HG03432 (cell line): Measurements from ENCODE around the gene TUBGCP4.
"Not testable (repeated sequence)": the region's sequence is repeated elsewhere in the genome, so short reads cannot be mapped to it uniquely, and the experiment has no call there.

ENCODE experiments used
- ATAC-seq: cut with Tn5 transposase; IDR thresholded peaks from one replicate; pipeline ENCODE4 v1.9.1; 2021; ENCODE audit warnings: mild to moderate bottlenecking, moderate library complexity; ENCODE audit not compliant: unreplicated experiment

Gene TUBGCP4

DNA sequence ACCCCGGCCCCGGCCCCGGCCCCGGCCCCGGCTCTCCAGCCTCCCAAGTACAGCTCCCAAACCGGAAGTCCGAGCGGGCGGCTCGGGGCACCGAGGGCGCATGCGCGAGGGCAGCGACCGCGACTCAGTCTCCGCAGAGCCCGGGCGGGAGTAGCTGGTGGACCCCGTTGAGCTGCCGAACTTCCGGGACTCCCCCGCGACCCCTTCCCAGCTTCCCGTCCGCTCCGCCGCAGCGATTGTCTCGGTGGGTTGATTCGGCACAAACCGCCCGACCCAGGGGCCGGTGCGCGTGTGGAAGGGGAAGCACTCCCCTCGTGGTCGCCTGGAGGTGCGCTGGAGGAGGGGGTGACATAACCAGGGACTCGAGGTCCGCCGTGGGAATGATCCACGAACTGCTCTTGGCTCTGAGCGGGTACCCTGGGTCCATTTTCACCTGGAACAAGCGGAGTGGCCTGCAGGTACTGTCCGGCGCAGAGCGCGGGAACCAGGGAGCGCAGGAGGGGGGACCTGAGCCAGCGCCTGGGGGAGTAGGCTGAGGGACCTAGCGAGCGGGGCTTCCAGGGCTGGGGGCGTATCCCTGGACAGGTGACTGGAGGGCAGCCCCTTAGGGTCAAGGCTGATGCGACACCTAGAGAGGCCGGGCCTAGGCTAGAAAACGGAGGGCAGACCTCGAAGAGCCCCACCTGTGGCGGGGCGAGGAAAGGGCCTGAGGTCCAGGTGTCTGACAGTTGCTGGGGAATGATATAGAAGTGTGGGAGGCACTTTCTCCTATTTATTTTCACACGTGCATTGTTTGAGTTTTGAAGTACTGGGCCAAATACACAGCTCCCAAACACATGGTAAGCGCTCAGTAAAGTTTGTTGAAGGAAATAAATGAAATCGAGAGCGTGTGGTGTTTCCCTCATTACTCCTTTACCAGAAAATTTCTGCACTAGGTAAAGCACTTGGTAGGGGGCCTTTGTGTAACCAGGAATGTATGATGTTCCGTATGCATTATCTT, at the start of gene TUBGCP4, which contains the start of gene ZSCAN29:
Gene TUBGCP4 (plus strand): TSS at position 127 of the 1,000 bp plus-strand sequence. CDS start 254 bp downstream, at position 381.
Gene ZSCAN29 (minus strand): TSS at position 69 of the 1,000 bp plus-strand sequence. CDS start 1,130 bp downstream, outside the sequence.
- peak; percentile 85 for ATAC-seq

GRCh38 chr15:43325039-43325684, 45.7 kb upstream of the TUBGCP4 start:
- no peak for ATAC-seq

GRCh38 chr15:43329217-43329959, 41.5 kb upstream of the TUBGCP4 start:
- ATAC-seq, result no peak

- peak; percentile 93 for ATAC-seq
Observed at GRCh38 chr15:43329960-43330779, 40.7 kb upstream of the TUBGCP4 start, which contains the start of gene LCMT2. LCMT2 (minus strand) TSS chr15:43330573; CDS start chr15:43330489, 84 bp downstream.

- ATAC-seq, result peak; percentile 25
Observed at GRCh38 chr15:43330780-43331087, 40.2 kb upstream of the TUBGCP4 start.

- no peak for ATAC-seq
Observed at GRCh38 chr15:43346305-43346704, 24.6 kb upstream of the TUBGCP4 start.

DNA sequence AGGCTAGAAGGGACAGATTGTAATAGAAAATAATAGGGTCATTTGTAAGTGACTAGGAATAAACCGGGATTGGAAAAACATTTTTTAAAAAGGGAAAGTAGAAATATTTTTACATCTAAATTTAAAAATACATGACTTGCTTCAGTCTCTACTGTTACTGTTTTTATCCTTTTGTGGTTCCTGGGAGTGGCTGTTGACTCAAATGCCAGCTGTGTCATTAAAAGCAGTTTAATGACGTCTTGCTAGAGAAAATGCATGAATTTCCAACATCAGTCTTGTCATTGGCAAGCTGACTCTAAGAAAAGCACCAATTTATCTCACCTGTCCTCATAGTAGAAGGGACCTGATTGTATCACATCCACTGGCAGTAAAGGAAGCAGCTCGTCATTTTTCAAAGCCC, 23.8 kb upstream of the TUBGCP4 start:
- no peak for ATAC-seq

- no peak for ATAC-seq
Observed at GRCh38 chr15:43352693-43353382, 18.1 kb upstream of the TUBGCP4 start.

- no peak for ATAC-seq
Observed at GRCh38 chr15:43360821-43361220, 10.1 kb upstream of the TUBGCP4 start.

GRCh38 chr15:43361313-43361903, 9.5 kb upstream of the TUBGCP4 start:
- ATAC-seq, result no peak

- peak; percentile 39 for ATAC-seq
Observed at GRCh38 chr15:43370310-43370974, 459 bp upstream of the TUBGCP4 start.

DNA sequence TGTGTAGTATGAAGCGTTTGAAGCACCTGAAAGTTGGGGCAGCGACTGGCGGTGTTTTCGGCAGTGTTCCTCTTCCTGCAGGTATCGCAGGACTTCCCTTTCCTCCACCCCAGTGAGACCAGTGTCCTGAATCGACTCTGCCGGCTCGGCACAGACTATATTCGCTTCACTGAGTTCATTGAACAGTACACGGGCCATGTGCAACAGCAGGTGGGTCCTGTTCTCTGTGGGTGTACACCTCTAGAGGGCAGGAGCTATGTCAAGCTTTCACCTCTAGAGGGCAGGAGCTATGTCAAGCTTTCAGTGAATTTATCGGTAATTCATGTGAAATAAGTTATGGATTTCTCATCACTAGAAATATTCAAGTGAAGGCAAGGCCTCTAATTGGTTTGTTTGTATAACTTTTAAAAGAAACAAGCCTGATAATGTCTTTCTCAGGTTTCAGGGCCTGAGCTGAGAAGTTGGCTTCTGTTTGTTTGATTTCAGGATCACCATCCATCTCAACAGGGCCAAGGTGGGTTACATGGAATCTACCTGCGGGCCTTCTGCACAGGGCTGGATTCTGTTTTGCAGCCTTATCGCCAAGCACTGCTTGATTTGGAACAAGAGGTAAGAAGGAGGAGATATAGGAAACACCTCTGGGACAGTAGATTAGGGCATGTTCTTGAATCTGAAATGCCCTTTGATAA, 5.3 kb downstream of the TUBGCP4 start:
- ATAC-seq, result no peak

DNA sequence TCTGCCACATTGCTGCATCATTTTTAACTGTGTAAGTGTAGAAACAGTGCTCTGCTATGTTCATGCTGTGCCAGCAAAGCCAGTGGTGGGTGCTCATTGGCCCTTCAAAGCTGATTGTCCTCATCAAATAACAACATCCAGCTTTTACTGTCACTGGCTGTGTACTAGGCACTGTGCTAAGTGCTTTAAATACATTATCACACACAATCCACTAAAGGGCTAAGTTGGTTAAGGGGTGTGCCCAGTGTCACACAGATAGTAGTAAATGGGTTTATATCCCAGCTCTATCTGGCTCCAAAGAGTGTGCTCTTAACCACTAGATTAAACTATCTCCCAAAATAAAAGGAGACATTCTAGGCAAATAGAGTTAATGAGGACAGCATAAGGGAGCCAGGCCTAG, 7.7 kb downstream of the TUBGCP4 start:
- ATAC-seq, result no peak

GRCh38 chr15:43382310-43382709, 11.4 kb downstream of the TUBGCP4 start:
- no peak for ATAC-seq

GRCh38 chr15:43383070-43383469, 12.2 kb downstream of the TUBGCP4 start:
- no peak for ATAC-seq

DNA sequence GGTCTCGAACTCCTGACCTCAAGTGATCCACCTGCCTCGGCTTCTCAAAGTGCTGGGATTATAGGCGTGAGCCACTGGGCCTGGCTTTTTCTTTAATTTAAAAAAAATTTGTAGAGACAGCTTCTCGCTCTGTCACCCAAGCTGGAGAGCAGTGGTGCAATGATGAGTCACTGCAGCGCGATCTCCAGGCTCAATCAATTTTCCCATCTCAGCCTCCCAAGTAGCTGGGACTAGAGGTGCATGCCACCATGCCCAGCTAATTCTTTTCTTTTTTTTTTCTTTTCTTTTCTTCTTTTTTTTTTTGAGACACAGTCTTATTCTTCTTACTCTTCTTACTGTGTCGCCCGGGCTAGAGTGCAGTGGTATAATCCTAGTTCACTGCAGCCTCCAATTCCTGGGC, 19.8 kb downstream of the TUBGCP4 start:
- no peak for ATAC-seq

- ATAC-seq, result not testable (repeated sequence)
Observed at GRCh38 chr15:43393592-43393991, 22.7 kb downstream of the TUBGCP4 start.

DNA sequence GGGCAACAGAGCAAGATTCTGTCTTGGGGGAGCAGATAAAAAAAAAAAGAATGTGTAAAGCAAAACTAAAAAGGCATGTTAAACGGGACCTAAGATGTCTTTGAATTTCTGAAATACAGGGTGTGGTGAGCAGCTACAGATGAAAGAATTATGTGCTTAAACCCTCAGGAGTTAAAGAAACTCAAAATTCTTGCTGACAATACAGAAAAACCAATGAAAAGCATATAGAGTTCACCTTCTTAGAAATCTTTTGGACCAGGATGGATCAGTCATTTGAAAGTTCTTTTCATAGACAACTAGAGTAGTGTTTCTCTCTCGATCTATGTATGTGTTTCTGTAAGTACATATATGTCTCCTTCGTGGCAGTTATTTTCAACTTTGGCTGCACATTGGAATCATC, 31.4 kb downstream of the TUBGCP4 start:
- no peak for ATAC-seq
